PFSK-1 (cell line): ENCODE measurements around the gene CLEC4A.

Source experiments
- FOXP2 ChIP-seq: optimal IDR thresholded peaks from 2 replicates; pipeline ENCODE3; 2011; ENCODE audit warnings: borderline replicate concordance, control low read depth, inconsistent platforms; ENCODE audit not compliant: insufficient read depth; ENCODE audit errors: extremely low read length, extremely low read depth
- POLR2AphosphoS5 ChIP-seq: IDR thresholded peaks from 2 replicates; pipeline ENCODE4 v1.6.1; 2012; ENCODE audit warnings: low read depth, mild to moderate bottlenecking, control low read depth, low read length, moderate library complexity
- REST ChIP-seq, 2 experiments: IDR thresholded peaks; 2 replicates each; pipeline versions ENCODE4 v1.6.1 to v1.8.0; 2011 to 2012; ENCODE audit warnings: low read depth in 2 of 2, low read length in 2 of 2, control low read depth in 1 of 2, inconsistent platforms in 1 of 2, mild to moderate bottlenecking in 1 of 2, moderate library complexity in 1 of 2; ENCODE audit not compliant: insufficient read depth in 1 of 2
- SIN3A ChIP-seq: IDR thresholded peaks from 2 replicates; pipeline ENCODE4 v1.6.1; 2012; ENCODE audit warnings: mild to moderate bottlenecking, low read length, moderate library complexity, borderline replicate concordance; ENCODE audit not compliant: insufficient read depth
- TAF1 ChIP-seq: IDR thresholded peaks from 2 replicates; pipeline ENCODE4 v1.6.1; 2012; ENCODE audit warnings: low read length, control low read depth, borderline replicate concordance; ENCODE audit not compliant: insufficient read depth

GRCh38 chr12:8082808-8083100 lies 40.7 kb upstream of the CLEC4A start:
- no peak for TF ChIP-seq REST (IDR thresholded peaks at IDR 0.05; ENCODE audit: insufficient read depth in 1 of 2, low read depth in 2 of 2, low read length in 2 of 2)
- no peak for TF ChIP-seq POLR2AphosphoS5
- no peak for TF ChIP-seq TAF1
- no peak for TF ChIP-seq SIN3A
- no peak for TF ChIP-seq FOXP2
